H7 (cell line): ENCODE results near the gene NUP85. TPM values are rescaled to one million over a fixed set of nuclear protein-coding genes. Genes with fewer than 3 reads are reported as not detected.
"Not testable (repeated sequence)": the region's sequence is repeated elsewhere in the genome, so short reads cannot be mapped to it uniquely, and the experiment has no call there.

Experiments
- DNase-seq: peaks from one replicate; pipeline ENCODE4 v3.0.0; 2012
- H3K27me3 ChIP-seq: 2 replicates; pipeline ENCODE4 v1.6.0; 2011; ENCODE audit warnings: mild to moderate bottlenecking, low read length; ENCODE audit not compliant: control insufficient read depth, insufficient read depth
- H3K36me3 ChIP-seq: replicated peaks from 2 replicates; pipeline ENCODE4 v1.5.1; 2011; ENCODE audit warnings: low read length; ENCODE audit not compliant: control insufficient read depth, insufficient read depth
- H3K4me3 ChIP-seq: 2 replicates; pipeline ENCODE4 v1.5.1; 2011; ENCODE audit warnings: low read depth, mild to moderate bottlenecking, control low read depth, low read length, moderate library complexity; ENCODE audit not compliant: insufficient read depth
- total RNA-seq: library from RNA; depleted of rRNA; stranded (reverse); fragments of >200 nt; shearing (Covaris generic); gene quantifications from 2 replicates; pipeline ENCODE4 v1.2.3, GENCODE V29; 2014; rRNA removed

Gene NUP85
- total RNA-seq, 1 experiment from 2014 or later, result 62.8 TPM

GRCh38 chr17:75277664-75278071 is 72.2 kb downstream of the NUP85 start:
- no peak for DNase-seq
- no peaks in the 10 kb centered on the region for H3K27me3 ChIP-seq
- no peak overlapping the region for H3K4me3 ChIP-seq
- H3K36me3 ChIP-seq, result peaks cover 5% of the 10 kb centered on the region

GRCh38 chr17:75280189-75280588 is 74.7 kb downstream of the NUP85 start:
- not testable (repeated sequence) for H3K27me3 ChIP-seq, H3K4me3 ChIP-seq, DNase-seq, H3K36me3 ChIP-seq

- Histone ChIP-seq H3K36me3 (peaks cover 9% of the 10 kb centered on the region), H3K27me3 (no peaks in the 10 kb centered on the region), H3K4me3 (no peak overlapping the region)
- no peak for DNase-seq
Measured at GRCh38 chr17:75285123-75285522, 79.6 kb downstream of the NUP85 start.

Other genes with a start within 250 kb of the NUP85 start
- 2.1 and 7.8 TPM in 2 replicates for gene HID1, start 232.9 kb upstream of the NUP85 start, total RNA-seq
- 23.5 and 25.9 TPM in 2 replicates for gene CDR2L, start 218.0 kb upstream of the NUP85 start, total RNA-seq
- gene MRPL58, start 193.0 kb upstream of the NUP85 start, total RNA-seq, result 62.0 and 68.4 TPM in 2 replicates
- gene ATP5PD, start 158.7 kb upstream of the NUP85 start, total RNA-seq, result 399 and 432 TPM in 2 replicates
- gene KCTD2, start 158.5 kb upstream of the NUP85 start, total RNA-seq, result 34.9 and 41.0 TPM in 2 replicates
- 28.2 and 38.8 TPM in 2 replicates for gene SLC16A5, start 117.7 kb upstream of the NUP85 start, total RNA-seq
- gene ARMC7, start 95.7 kb upstream of the NUP85 start, total RNA-seq, result 6.2 and 9.5 TPM in 2 replicates
- 106 and 118 TPM in 2 replicates for gene NT5C, start 73.9 kb upstream of the NUP85 start, total RNA-seq
- 410 and 454 TPM in 2 replicates for gene JPT1, start 51.2 kb upstream of the NUP85 start, total RNA-seq
- gene SUMO2, start 22.7 kb upstream of the NUP85 start, total RNA-seq, result 321 and 329 TPM in 2 replicates
- 30.8 and 34.8 TPM in 2 replicates for gene GGA3, start 55.9 kb downstream of the NUP85 start, total RNA-seq
- 128 and 166 TPM in 2 replicates for gene MRPS7, start 56.2 kb downstream of the NUP85 start, total RNA-seq
- 28.0 TPM in 2 replicates for gene MIF4GD, start 65.6 kb downstream of the NUP85 start, total RNA-seq
- gene SLC25A19, start 83.8 kb downstream of the NUP85 start, total RNA-seq, result 25.7 and 31.0 TPM in 2 replicates
- gene GRB2, start 200.0 kb downstream of the NUP85 start, total RNA-seq, result 98.7 and 100 TPM in 2 replicates